Vagina (tissue), 2 donors: Measurements from ENCODE around the gene ST6GAL1. TPM values are rescaled to one million over a fixed set of nuclear protein-coding genes. Genes with fewer than 3 reads are reported as not detected.
"Not testable (repeated sequence)": the region's sequence is repeated elsewhere in the genome, so short reads cannot be mapped to it uniquely, and the experiment has no call there.

Experiments
- DNase-seq, 2 donors: peaks; one replicate each; pipeline ENCODE4 v3.0.0-alpha.2; 2017; ENCODE audit errors: extremely low spot score in 2 of 2
- H3K27ac ChIP-seq: fragments of 200-600 bp; sonication (generic); one replicate; pipeline ENCODE4 v1.5.1; 2019
- H3K27me3 ChIP-seq: fragments of 200-600 bp; sonication (generic); one replicate; pipeline ENCODE4 v1.5.1; 2019
- H3K36me3 ChIP-seq, 2 donors: fragments of 200-600 bp; sonication (generic); one replicate each; pipeline ENCODE4 v1.5.1; 2017 to 2019
- H3K4me1 ChIP-seq: fragments of 200-600 bp; sonication (generic); one replicate; pipeline ENCODE4 v1.5.1; 2019
- H3K4me3 ChIP-seq, 2 donors: fragments of 200-600 bp; sonication (generic); 1 replicate in 1 of 2; 2 replicates in 1 of 2; pipeline ENCODE4 v1.5.1; 2016 to 2019
- H3K9me3 ChIP-seq: fragments of 200-600 bp; sonication (generic); one replicate; pipeline ENCODE4 v1.5.1; 2019
- CTCF ChIP-seq, 3 experiments: fragments of 450-650 bp in 2 of 3; fragments of 200-600 bp in 1 of 3; sonication (generic) in 1 of 3; IDR thresholded peaks; one replicate each; pipeline ENCODE4 v1.5.1; 2017 to 2019; ENCODE audit warnings: antibody characterized with exemption in 3 of 3, mild to moderate bottlenecking in 2 of 3, moderate library complexity in 2 of 3
- POLR2A ChIP-seq, 2 donors: fragments of 450-650 bp; IDR thresholded peaks; one replicate each; pipeline ENCODE4 v1.6.1; 2017; ENCODE audit warnings: antibody characterized with exemption in 2 of 2, mild to moderate bottlenecking in 2 of 2, moderate library complexity in 2 of 2
- POLR2AphosphoS5 ChIP-seq, 2 donors: sonication (generic); formaldehyde crosslinking; IDR thresholded peaks; one replicate each; pipeline ENCODE4 v1.9.0; 2017; ENCODE audit warnings: antibody characterized with exemption in 2 of 2, mild to moderate bottlenecking in 2 of 2, low read depth in 1 of 2; ENCODE audit not compliant: insufficient read depth in 1 of 2
- intact Hi-C: fragments of 100-400 bp; cut with DNase I; formaldehyde crosslinking; loops from one replicate; pipeline ENCODE4 v1.15.1; 2023
- total RNA-seq: library from RNA; depleted of rRNA; stranded (reverse); fragments of >200 nt; gene quantifications from one replicate; pipeline ENCODE4 v1.2.3, GENCODE V29; 2016

Gene ST6GAL1
- total RNA-seq, 1 donor from 2014 or later: 37.8 TPM

- no peak overlapping the region for H3K27ac ChIP-seq
These were observed 68.6 kb downstream of the ST6GAL1 start for GRCh38 chr3:186998937-186999368.

GRCh38 chr3:187000711-187001151 is 70.4 kb downstream of the ST6GAL1 start:
- Histone ChIP-seq H3K36me3 (no peaks in the 10 kb centered on the region), H3K4me1 (no peaks in the 10 kb centered on the region), H3K27me3 (no peaks in the 10 kb centered on the region), H3K4me3 (no peak overlapping the region), H3K27ac (no peak overlapping the region), H3K9me3 (no peaks in the 10 kb centered on the region)
- TF ChIP-seq CTCF (IDR thresholded peaks at IDR 0.05) (no peak), POLR2A (IDR thresholded peaks at IDR 0.05) (no peak), POLR2AphosphoS5 (IDR thresholded peaks at IDR 0.05; ENCODE audit: insufficient read depth in 1 of 2, low read depth in 1 of 2) (no peak)
- intact Hi-C loops: no loop called here
- DNase-seq: no peak

More at GRCh38 chr3:186998937-186999368, 68.6 kb downstream of the ST6GAL1 start:
- intact Hi-C loops: no loop called here
- TF ChIP-seq CTCF (IDR thresholded peaks at IDR 0.05) (no peak), POLR2A (IDR thresholded peaks at IDR 0.05) (no peak), POLR2AphosphoS5 (IDR thresholded peaks at IDR 0.05; ENCODE audit: insufficient read depth in 1 of 2, low read depth in 1 of 2) (no peak)
- Histone ChIP-seq H3K27me3 (no peaks in the 10 kb centered on the region), H3K9me3 (no peaks in the 10 kb centered on the region), H3K4me1 (no peaks in the 10 kb centered on the region), H3K4me3 (no peak overlapping the region), H3K36me3 (no peaks in the 10 kb centered on the region)
- DNase-seq: no peak

- H3K36me3 ChIP-seq: no peaks in the 10 kb centered on the region
- H3K4me3 ChIP-seq: no peak overlapping the region
- no peak for TF ChIP-seq CTCF (IDR thresholded peaks at IDR 0.05)
- no peak for TF ChIP-seq POLR2A (IDR thresholded peaks at IDR 0.05)
- no peak for TF ChIP-seq POLR2AphosphoS5 (IDR thresholded peaks at IDR 0.05; ENCODE audit: insufficient read depth in 1 of 2, low read depth in 1 of 2)
- intact Hi-C loops: no loop called here
- H3K27ac ChIP-seq: no peak overlapping the region
- no peaks in the 10 kb centered on the region for H3K27me3 ChIP-seq
- H3K9me3 ChIP-seq: no peaks in the 10 kb centered on the region
- H3K4me1 ChIP-seq: no peaks in the 10 kb centered on the region
- no peak for DNase-seq
These were observed 72.6 kb downstream of the ST6GAL1 start for GRCh38 chr3:187002915-187003314.

GRCh38 chr3:187005827-187006481 is 75.6 kb downstream of the ST6GAL1 start:
- H3K27ac ChIP-seq: no peak overlapping the region
- H3K27me3 ChIP-seq: no peaks in the 10 kb centered on the region
- no peak for TF ChIP-seq POLR2AphosphoS5 (IDR thresholded peaks at IDR 0.05; ENCODE audit: insufficient read depth in 1 of 2, low read depth in 1 of 2)
- no peak for TF ChIP-seq POLR2A (IDR thresholded peaks at IDR 0.05)
- no peak for TF ChIP-seq CTCF (IDR thresholded peaks at IDR 0.05)
- H3K9me3 ChIP-seq: no peaks in the 10 kb centered on the region
- DNase-seq: no peak
- H3K4me1 ChIP-seq: no peaks in the 10 kb centered on the region
- no peak overlapping the region for H3K4me3 ChIP-seq
- intact Hi-C loops: no loop called here
- no peaks in the 10 kb centered on the region for H3K36me3 ChIP-seq

GRCh38 chr3:187006864-187007630 is 76.7 kb downstream of the ST6GAL1 start:
- DNase-seq: peak in 1 of 2 donors; percentile 34
- no peaks in the 10 kb centered on the region for H3K36me3 ChIP-seq
- H3K27ac ChIP-seq: no peak overlapping the region
- TF ChIP-seq POLR2AphosphoS5 (IDR thresholded peaks at IDR 0.05; ENCODE audit: insufficient read depth in 1 of 2, low read depth in 1 of 2): no peak
- TF ChIP-seq CTCF (IDR thresholded peaks at IDR 0.05): no peak
- no peak for TF ChIP-seq POLR2A (IDR thresholded peaks at IDR 0.05)
- no peaks in the 10 kb centered on the region for H3K27me3 ChIP-seq
- H3K9me3 ChIP-seq: no peaks in the 10 kb centered on the region
- intact Hi-C loops: no loop called here
- H3K4me3 ChIP-seq: no peak overlapping the region
- no peaks in the 10 kb centered on the region for H3K4me1 ChIP-seq

- H3K27me3 ChIP-seq, DNase-seq, H3K4me3 ChIP-seq, H3K36me3 ChIP-seq, intact Hi-C loops, H3K9me3 ChIP-seq, H3K4me1 ChIP-seq, H3K27ac ChIP-seq: not testable (repeated sequence)
These were observed 80.1 kb downstream of the ST6GAL1 start for GRCh38 chr3:187010382-187010781.
